ENCODE results near the gene TUBB6. TPM values are rescaled to one million over a fixed set of nuclear protein-coding genes. Genes with fewer than 3 reads are reported as not detected.

The TUBB6 gene
- total and polyA plus RNA-seq, 11 donors = 64.8 to 800 (median 126) TPM

DNA sequence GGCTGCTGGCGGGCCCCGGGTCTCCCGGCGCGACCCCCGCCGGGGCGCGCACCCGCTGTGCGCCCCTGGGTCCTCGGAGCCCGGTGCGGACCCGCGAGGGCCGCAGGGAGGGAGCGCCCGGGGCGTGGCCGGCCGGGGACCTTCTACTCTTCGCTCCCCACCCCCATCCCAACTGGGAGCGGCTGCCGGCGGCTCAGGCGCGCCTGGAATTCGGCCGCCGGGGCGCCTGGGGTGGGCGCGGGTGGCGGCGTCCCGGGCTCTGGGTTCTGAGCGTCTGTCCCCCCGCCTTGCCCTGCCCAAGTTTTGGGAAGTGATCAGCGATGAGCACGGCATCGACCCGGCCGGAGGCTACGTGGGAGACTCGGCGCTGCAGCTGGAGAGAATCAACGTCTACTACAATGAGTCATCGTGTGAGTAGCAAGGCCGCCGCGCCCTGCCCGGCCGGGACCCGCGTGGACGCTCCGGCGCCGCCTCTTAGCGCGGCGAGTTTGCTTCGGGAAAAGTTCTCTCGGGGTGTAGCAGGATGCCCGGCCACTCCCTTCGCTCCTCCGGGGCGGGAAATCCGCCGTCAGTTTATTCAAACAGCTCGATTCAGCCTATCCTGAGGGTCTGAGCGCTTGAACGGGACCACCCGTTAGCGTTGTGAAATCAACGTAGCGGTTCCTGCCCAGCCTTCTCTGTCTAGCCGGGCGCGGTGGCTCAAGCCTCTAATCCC, 502 bp downstream of the TUBB6 start:
- Histone ChIP-seq H3K27me3 (no peaks in the 10 kb centered on the region), H3K27ac (peak overlapping the region; percentile 94 to 100 (median 98)), H3K4me3 (peak overlapping the region; percentile 44 to 98 (median 82)), H3K9me3 (peaks cover 0 to 14% (median 8%) of the 10 kb centered on the region in 12 donors), H3K4me1 (peaks cover 0 to 44% (median 27%) of the 10 kb centered on the region in 12 donors), H3K36me3 (peaks cover 0 to 34% (median 28%) of the 10 kb centered on the region in 9 donors)
- no peak for TF ChIP-seq CTCF (IDR thresholded peaks at IDR 0.05)
- TF ChIP-seq POLR2A (IDR thresholded peaks at IDR 0.05) = peak in 1 of 2 donors; percentile 1
- WGBS, 4 donors = 0% methylated on average over 31 to 81 of the region's 81 CpGs
- ATAC-seq (peak; percentile 73 to 88 (median 88)), DNase-seq (peak; percentile 85 to 93 (median 90))
- intact Hi-C loops (cut with DNase I) = loop anchor here in 3 of 10 donors (2.0 to 10.0 kb wide), 4 partner anchors 20 to 370 kb away; partner anchors contain the start of genes AFG3L2 (in 1 of the 3) and SPIRE1 (in 1 of the 3)

GRCh38 chr18:12309683-12310198, 1.7 kb downstream of the TUBB6 start:
- no peak for ATAC-seq
- WGBS, 4 donors = 39 to 54% (median 46%) methylated on average over 7 of the region's 7 CpGs
- H3K36me3 ChIP-seq = peaks cover 0 to 44% (median 37%) of the 10 kb centered on the region in 9 donors
- peak overlapping the region in 11 of 12 donors; percentile 44 to 98 (median 83) for H3K4me3 ChIP-seq
- no peaks in the 10 kb centered on the region for H3K27me3 ChIP-seq
- DNase-seq = no peak
- H3K9me3 ChIP-seq = peaks cover 0 to 14% (median 8%) of the 10 kb centered on the region in 12 donors
- intact Hi-C loops (cut with DNase I) = loop anchor here in 3 of 10 donors (2.0 to 10.0 kb wide), 4 partner anchors 21 to 369 kb away; partner anchors contain the start of genes AFG3L2 (in 1 of the 3) and SPIRE1 (in 1 of the 3)
- H3K4me1 ChIP-seq = peaks cover 0 to 56% (median 39%) of the 10 kb centered on the region in 12 donors
- TF ChIP-seq POLR2A (IDR thresholded peaks at IDR 0.05) = no peak
- no peak for TF ChIP-seq CTCF (IDR thresholded peaks at IDR 0.05)
- H3K27ac ChIP-seq = peak overlapping the region in 11 of 12 donors; percentile 14 to 100 (median 97)

GRCh38 chr18:12310762-12311161, 2.7 kb downstream of the TUBB6 start:
- no peak for ATAC-seq
- DNase-seq = no peak
- 94 to 98% (median 96%) methylated on average over 6 of the region's 6 CpGs for WGBS, 4 donors
- peak overlapping the region in 1 of 12 donors; percentile 80 for H3K4me3 ChIP-seq
- no peak for TF ChIP-seq CTCF (IDR thresholded peaks at IDR 0.05)
- TF ChIP-seq POLR2A (IDR thresholded peaks at IDR 0.05) = no peak
- H3K4me1 ChIP-seq = peaks cover 0 to 67% (median 49%) of the 10 kb centered on the region in 12 donors
- H3K27me3 ChIP-seq = no peaks in the 10 kb centered on the region
- peak overlapping the region in 2 of 12 donors; percentile 98 for H3K27ac ChIP-seq
- intact Hi-C loops (cut with DNase I) = no loop called here
- H3K9me3 ChIP-seq = peaks cover 0 to 14% (median 8%) of the 10 kb centered on the region in 12 donors
- H3K36me3 ChIP-seq = peaks cover 0 to 52% (median 38%) of the 10 kb centered on the region in 9 donors

- intact Hi-C loops (cut with DNase I) = no loop called here
- peaks cover 0 to 71% (median 41%) of the 10 kb centered on the region in 9 donors for H3K36me3 ChIP-seq
- H3K9me3 ChIP-seq = peaks cover 0 to 14% (median 8%) of the 10 kb centered on the region in 12 donors
- no peak overlapping the region for H3K4me3 ChIP-seq
- H3K4me1 ChIP-seq = peaks cover 0 to 73% (median 62%) of the 10 kb centered on the region in 12 donors
- H3K27ac ChIP-seq = peak overlapping the region in 2 of 12 donors; percentile 47 to 82
- TF ChIP-seq CTCF (IDR thresholded peaks at IDR 0.05) = no peak
- no peak for TF ChIP-seq POLR2A (IDR thresholded peaks at IDR 0.05)
- DNase-seq (no peak), ATAC-seq (no peak)
- H3K27me3 ChIP-seq = no peaks in the 10 kb centered on the region
Measured at GRCh38 chr18:12312976-12313375, 4.9 kb downstream of the TUBB6 start.

Data from heart left ventricle (tissue), 16 donors.